GM13976 (cell line): ENCODE data around the gene MBP.

ENCODE experiments used
- DNase-seq: peaks from one replicate; pipeline ENCODE4 v3.0.0; 2012; ENCODE audit warnings: low spot score
- CTCF ChIP-seq: IDR thresholded peaks from 2 replicates; pipeline ENCODE4 v1.5.1; 2012; ENCODE audit warnings: borderline replicate concordance, mild to moderate bottlenecking; ENCODE audit not compliant: insufficient read depth; ENCODE audit errors: extremely low read depth, missing control alignments, control extremely low read depth
- in situ Hi-C: fragments of 300-500 bp; cut with MboI; formaldehyde crosslinking; loops from one replicate; pipeline ENCODE4 v1.12.0; 2022; ENCODE audit warnings: low sequenced_read_pairs, mixed read lengths, inconsistent platforms; ENCODE audit not compliant: unreplicated experiment

Gene MBP

GRCh38 chr18:77168811-77169311 lies 36.3 kb upstream of the MBP start:
- no peak for TF ChIP-seq CTCF
- no peak for DNase-seq
- in situ Hi-C loops = no loop called here

GRCh38 chr18:77167251-77167650 lies 34.7 kb upstream of the MBP start:
- in situ Hi-C loops = no loop called here
- no peak for DNase-seq
- TF ChIP-seq CTCF = no peak

- TF ChIP-seq CTCF = no peak
- in situ Hi-C loops = no loop called here
- no peak for DNase-seq
Measured at GRCh38 chr18:77166523-77166922, 33.9 kb upstream of the MBP start.

- in situ Hi-C loops = no loop called here
- DNase-seq = no peak
- no peak for TF ChIP-seq CTCF
Measured at GRCh38 chr18:77165503-77166188, 33.1 kb upstream of the MBP start.

- in situ Hi-C loops = no loop called here
- no peak for TF ChIP-seq CTCF
- DNase-seq = no peak
Measured at GRCh38 chr18:77164763-77165485, 32.3 kb upstream of the MBP start.

GRCh38 chr18:77164026-77164425 lies 31.4 kb upstream of the MBP start:
- no peak for TF ChIP-seq CTCF
- DNase-seq = no peak
- in situ Hi-C loops = no loop called here

GRCh38 chr18:77162580-77162979 lies 30.0 kb upstream of the MBP start:
- TF ChIP-seq CTCF = no peak
- in situ Hi-C loops = no loop called here
- no peak for DNase-seq
